LNCaP clone FGC (cell line): ENCODE data around the gene MMD.
"Not testable (repeated sequence)": the region's sequence is repeated elsewhere in the genome, so short reads cannot be mapped to it uniquely, and the experiment has no call there.

ENCODE experiments used
- DNase-seq: peaks from one replicate; pipeline ENCODE4 v3.0.0-alpha.2; 2011; ENCODE audit warnings: low read depth
- H3K4me3 ChIP-seq: 2 replicates; pipeline ENCODE4 v1.5.1; 2011; ENCODE audit warnings: mild to moderate bottlenecking, low read depth, low read length, control low read depth
- TF ChIP-seq, protein P1 (sequence below): IDR thresholded peaks from 2 replicates; pipeline ENCODE4 v1.5.1; 2012; ENCODE audit warnings: mild to moderate bottlenecking; ENCODE audit not compliant: control insufficient read depth, insufficient read depth; ENCODE audit errors: extremely low read depth

The MMD gene

DNA sequence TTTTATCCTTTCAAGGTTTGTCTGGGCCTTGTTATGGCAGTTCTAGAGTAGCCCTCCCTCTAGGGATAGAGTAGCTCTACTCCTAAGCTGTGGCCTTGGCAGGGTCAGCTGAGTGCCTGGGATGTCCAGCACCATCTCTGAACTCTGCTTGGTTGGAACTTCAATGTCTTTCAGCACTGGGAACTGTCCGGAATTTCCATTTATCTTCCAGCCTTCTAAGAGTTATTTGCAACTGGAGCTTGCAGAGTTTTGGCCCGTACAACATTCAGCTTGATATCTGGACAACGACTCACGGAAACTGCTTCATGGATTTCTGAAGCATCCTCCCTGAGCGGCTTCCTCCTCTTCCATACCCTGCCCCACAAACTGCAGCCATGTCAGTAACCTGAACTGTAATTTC lies 22.9 kb downstream of the MMD start:
- TF ChIP-seq, protein P1, sequence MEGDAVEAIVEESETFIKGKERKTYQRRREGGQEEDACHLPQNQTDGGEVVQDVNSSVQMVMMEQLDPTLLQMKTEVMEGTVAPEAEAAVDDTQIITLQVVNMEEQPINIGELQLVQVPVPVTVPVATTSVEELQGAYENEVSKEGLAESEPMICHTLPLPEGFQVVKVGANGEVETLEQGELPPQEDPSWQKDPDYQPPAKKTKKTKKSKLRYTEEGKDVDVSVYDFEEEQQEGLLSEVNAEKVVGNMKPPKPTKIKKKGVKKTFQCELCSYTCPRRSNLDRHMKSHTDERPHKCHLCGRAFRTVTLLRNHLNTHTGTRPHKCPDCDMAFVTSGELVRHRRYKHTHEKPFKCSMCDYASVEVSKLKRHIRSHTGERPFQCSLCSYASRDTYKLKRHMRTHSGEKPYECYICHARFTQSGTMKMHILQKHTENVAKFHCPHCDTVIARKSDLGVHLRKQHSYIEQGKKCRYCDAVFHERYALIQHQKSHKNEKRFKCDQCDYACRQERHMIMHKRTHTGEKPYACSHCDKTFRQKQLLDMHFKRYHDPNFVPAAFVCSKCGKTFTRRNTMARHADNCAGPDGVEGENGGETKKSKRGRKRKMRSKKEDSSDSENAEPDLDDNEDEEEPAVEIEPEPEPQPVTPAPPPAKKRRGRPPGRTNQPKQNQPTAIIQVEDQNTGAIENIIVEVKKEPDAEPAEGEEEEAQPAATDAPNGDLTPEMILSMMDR, result no peak
- DNase-seq, result no peak
- H3K4me3 ChIP-seq, result no peak overlapping the region

DNA sequence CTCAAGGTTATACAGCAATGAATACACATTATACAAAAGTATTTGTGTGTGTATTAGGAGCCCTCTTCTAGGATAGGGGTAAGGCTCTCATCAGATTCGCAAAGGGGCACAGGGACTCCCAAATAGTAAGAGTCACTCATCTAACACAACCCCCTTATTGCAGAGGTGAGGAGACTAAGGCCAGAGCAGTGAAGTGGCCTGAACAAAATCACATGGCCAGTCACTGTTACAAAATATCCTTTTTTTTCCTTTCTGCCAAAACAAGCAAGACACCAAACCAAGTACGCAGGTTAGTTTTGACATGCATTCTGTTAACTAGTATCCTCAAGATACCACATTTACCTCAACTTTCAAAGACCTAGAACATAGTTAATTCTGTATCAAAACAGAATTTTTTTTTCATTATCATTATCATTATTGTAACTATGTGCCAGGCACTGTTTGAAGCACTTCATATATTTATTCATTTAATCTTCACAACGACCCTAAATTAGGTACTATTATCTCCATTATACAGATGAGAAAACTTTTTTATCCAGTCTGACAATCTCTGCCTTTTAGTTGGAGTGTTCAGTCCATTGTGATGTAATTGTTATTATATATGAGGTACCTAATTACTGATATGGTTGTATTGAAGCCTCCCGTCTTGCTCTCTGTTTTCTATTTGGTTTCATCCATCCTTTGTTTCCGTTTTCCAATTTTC lies 25.7 kb downstream of the MMD start:
- TF ChIP-seq, protein P1, result no peak
- no peak for DNase-seq
- H3K4me3 ChIP-seq, result no peak overlapping the region

DNA sequence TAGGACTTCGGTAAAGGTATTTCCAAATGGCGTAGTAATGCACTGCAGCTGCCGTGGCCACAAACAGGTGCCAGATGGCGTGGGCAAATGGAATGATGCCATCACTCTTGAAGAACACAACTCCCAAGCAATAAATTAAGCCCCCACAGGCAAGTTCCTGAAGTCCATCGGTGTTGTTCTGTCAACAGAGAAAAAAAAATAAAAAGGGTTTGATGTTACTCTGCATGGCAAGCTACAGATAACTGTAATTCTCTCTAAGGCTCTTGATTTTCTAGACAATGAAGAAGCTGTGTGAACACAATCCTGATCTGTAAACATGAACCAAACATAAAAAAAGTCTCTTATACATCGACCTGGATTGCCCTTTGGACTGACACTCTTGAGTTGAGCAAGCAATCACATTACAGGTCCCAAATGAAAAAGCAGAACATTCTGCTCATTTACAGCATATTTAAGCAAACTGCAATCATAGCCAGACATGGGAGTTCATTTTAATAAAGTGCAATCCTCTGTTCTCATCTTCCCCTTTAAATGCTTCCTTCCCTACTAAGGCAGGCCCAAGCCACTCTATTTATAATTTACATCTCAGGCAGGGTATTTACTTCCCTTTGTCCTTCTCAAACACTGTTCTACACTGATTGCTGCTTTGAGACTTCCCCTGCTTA lies 27.1 kb downstream of the MMD start:
- TF ChIP-seq, protein P1, result no peak
- no peak for DNase-seq
- no peak overlapping the region for H3K4me3 ChIP-seq

DNA sequence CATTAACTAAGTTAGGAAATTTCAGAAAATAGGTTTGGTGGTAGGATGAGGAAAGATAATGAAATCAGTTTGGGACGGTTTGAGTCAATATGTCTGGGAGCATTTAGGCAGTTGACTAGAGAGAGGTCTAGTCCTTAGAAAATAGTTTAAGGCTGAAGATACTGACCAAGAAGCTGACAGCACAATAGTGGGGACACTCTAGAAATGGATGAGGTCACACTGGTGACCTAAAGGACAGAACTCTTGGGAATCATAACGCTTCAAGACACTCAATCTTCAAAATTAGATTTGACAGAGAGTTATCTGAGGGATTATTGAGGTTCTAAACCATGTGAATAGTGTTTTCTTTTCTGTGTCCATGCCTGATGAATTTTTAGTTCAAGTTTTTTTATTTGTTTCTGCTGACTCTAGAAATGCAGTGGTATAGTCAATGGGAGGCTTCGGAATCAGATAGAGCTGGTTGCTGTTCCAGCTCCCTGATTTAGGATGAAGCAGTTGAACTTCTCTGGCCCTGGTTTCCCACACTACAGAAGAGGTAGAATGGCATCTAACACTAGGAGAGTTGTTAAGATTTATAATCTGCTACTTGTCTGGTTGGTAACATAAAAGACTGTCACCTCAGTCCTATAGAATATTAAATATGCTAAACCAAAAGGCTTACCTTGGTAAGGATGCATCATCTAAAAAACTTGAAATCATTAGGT lies 29.7 kb downstream of the MMD start:
- TF ChIP-seq, protein P1, result no peak
- DNase-seq, result no peak
- H3K4me3 ChIP-seq, result no peak overlapping the region

- TF ChIP-seq, protein P1, result no peak
- DNase-seq, result no peak
- no peak overlapping the region for H3K4me3 ChIP-seq
Measured at GRCh38 chr17:55391244-55391757, 30.3 kb downstream of the MMD start.

DNA sequence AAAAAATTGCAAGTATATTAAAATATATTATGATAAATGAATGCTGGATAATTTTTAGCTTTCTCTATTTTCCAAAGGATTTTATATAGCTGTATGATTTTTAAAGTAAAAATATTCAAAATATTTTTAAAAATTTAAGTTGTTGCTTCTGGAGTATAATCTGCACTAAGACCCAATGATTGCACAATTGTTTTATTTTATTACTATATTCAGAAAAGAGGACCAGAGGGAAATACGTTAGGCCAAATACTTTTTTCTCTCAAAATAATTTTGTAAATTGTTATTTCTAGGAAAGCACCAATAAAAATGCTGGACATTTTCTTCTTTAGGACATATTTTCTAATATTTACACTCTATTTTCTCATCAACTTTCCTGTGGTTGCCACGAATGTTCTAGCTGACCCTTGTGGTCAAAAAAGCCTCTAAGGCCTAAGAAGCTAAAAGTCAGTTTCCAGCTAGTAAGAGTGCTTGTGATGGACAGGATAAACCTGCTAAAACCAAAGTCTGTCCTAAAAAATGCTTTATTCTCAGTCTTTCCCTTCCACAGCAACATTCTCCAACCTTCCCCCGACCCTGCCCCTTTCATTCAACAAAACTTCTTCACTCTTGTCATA lies 31.2 kb downstream of the MMD start:
- TF ChIP-seq, protein P1, result no peak
- no peak overlapping the region for H3K4me3 ChIP-seq
- no peak for DNase-seq

DNA sequence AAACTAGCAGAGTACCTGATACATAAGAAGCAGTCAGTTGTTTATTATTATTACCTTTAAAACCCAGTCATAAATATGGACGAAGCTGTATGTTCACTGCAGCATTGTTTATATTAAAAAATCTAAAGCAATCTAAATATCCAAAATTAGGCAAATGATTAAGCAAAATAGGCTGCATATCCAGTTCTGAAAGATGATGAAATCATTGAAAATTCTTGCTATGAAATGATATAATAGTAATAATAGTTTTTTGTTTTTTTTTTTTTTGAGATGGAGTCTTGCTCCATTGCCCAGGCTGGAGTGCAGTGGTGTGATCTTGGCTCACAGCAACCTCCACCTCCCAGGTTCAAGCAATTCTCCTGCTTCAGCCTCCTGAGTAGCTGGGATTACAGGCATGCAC lies 31.9 kb downstream of the MMD start:
- not testable (repeated sequence) for H3K4me3 ChIP-seq

More for the DNA sequence above, 31.9 kb downstream of the MMD start:
- DNase-seq, result not testable (repeated sequence)
